HG03575 (cell line): ENCODE data around the gene WDR44.

ENCODE experiments used
- ATAC-seq: cut with Tn5 transposase; IDR thresholded peaks from one replicate; pipeline ENCODE4 v1.9.1; 2021; ENCODE audit not compliant: unreplicated experiment, insufficient number of reproducible peaks, low FRiP score; ENCODE audit errors: extremely low read depth

Gene WDR44

GRCh38 chrX:118353081-118353850, 7.4 kb downstream of the WDR44 start:
- no peak for ATAC-seq

- no peak for ATAC-seq
Observed at GRCh38 chrX:118355225-118355920, 9.5 kb downstream of the WDR44 start.

- no peak for ATAC-seq
Observed at GRCh38 chrX:118356154-118356701, 10.3 kb downstream of the WDR44 start.

- ATAC-seq = no peak
Observed at GRCh38 chrX:118360429-118361125, 14.7 kb downstream of the WDR44 start.

- ATAC-seq = no peak
Observed at GRCh38 chrX:118364261-118364660, 18.4 kb downstream of the WDR44 start.

GRCh38 chrX:118367338-118367737, 21.4 kb downstream of the WDR44 start:
- no peak for ATAC-seq

- ATAC-seq = no peak
Observed at GRCh38 chrX:118368398-118368797, 22.5 kb downstream of the WDR44 start.

- no peak for ATAC-seq
Observed at GRCh38 chrX:118370921-118371624, 25.2 kb downstream of the WDR44 start.

- no peak for ATAC-seq
Observed at GRCh38 chrX:118373538-118373937, 27.6 kb downstream of the WDR44 start.

GRCh38 chrX:118383120-118383519, 37.2 kb downstream of the WDR44 start:
- no peak for ATAC-seq

GRCh38 chrX:118392716-118393115, 46.8 kb downstream of the WDR44 start:
- no peak for ATAC-seq

- no peak for ATAC-seq
Observed at GRCh38 chrX:118396113-118396512, 50.2 kb downstream of the WDR44 start.

- no peak for ATAC-seq
Observed at GRCh38 chrX:118418811-118419251, 72.9 kb downstream of the WDR44 start.

GRCh38 chrX:118420462-118420861, 74.6 kb downstream of the WDR44 start:
- peak; percentile 58 for ATAC-seq

GRCh38 chrX:118423558-118423957, 77.7 kb downstream of the WDR44 start:
- peak; percentile 95 for ATAC-seq

GRCh38 chrX:118432799-118433198, 86.9 kb downstream of the WDR44 start:
- no peak for ATAC-seq

GRCh38 chrX:118437283-118437682, 91.4 kb downstream of the WDR44 start:
- ATAC-seq = no peak

- ATAC-seq = no peak
Observed at GRCh38 chrX:118448273-118448783, 102.4 kb downstream of the WDR44 start.

- ATAC-seq = no peak
Observed at GRCh38 chrX:118455013-118455412, 109.1 kb downstream of the WDR44 start.
